GM18498 (cell line): Measurements from ENCODE around the gene PRXL2B.
"Not testable (repeated sequence)": the region's sequence is repeated elsewhere in the genome, so short reads cannot be mapped to it uniquely, and the experiment has no call there.

Experiments
- ATAC-seq: cut with Tn5 transposase; IDR thresholded peaks from one replicate; pipeline ENCODE4 v1.9.1; 2021; ENCODE audit warnings: mild to moderate bottlenecking, moderate library complexity; ENCODE audit not compliant: unreplicated experiment

Gene PRXL2B, protein sequence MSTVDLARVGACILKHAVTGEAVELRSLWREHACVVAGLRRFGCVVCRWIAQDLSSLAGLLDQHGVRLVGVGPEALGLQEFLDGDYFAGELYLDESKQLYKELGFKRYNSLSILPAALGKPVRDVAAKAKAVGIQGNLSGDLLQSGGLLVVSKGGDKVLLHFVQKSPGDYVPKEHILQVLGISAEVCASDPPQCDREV

DNA sequence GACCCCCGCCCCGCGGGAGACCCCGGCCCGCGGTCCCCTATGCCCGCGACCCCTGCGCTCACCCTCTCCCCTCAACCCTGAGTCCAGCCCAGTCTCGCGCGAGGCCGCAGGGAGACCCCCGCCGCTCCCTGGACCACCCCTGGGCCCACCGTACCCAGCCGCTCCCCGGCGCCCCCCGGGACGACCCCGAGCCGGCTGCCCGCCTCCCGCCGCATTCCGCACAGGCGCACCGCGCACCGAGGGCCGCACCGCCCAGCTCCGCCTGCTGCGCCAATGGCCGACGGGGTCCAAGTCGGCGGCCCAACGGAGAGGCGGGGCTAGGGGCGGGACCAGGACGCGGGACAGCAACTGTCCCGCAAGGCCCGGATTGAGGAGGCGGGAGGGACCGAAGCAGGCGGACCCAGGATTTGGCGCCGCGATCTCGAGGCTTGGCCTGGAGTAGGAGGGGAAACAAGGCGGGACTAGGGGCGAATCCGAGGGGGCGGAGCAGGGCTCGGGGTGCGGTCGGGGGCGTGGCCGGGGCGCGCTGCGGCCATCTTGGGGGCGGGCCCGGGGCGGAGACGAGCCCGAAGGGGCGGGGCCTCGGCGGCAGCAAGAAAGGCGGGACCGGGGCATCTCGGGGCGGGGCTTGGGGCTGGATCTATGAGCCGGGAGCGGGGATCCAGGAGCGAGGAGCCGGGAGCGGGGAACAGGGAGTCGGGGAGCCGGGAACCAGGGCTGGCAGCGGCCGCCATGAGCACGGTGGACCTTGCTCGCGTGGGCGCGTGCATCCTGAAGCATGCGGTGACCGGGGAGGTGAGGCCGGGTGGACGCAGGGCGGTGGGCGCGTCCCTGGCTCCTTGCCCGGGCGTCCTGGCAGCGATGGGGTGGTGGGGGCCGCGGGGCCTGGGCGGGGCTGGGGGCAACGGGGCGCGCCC, at the start of gene PRXL2B:
Gene PRXL2B, plus strand, starts transcription at position 624 of the 917 bp plus-strand sequence. Its CDS starts 109 bp downstream, at position 733.
- peak; percentile 75 for ATAC-seq

DNA sequence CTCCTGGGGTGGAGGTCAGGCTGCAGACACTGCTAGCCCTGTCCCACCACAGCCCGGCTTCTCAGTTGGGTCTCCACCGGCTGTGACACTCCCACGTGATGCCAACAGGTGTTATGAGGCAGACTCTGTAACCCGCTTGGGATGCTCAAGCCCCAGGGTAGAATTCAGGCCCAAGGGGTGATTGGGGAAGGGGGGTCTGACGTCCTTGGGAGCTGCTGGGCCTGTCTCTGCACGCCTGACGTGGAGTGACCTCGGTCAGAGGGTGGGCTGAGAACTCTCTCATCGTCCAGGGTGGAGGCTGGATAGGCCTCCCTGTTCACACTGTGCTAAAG, 48.8 kb upstream of the PRXL2B start:
- ATAC-seq: no peak

DNA sequence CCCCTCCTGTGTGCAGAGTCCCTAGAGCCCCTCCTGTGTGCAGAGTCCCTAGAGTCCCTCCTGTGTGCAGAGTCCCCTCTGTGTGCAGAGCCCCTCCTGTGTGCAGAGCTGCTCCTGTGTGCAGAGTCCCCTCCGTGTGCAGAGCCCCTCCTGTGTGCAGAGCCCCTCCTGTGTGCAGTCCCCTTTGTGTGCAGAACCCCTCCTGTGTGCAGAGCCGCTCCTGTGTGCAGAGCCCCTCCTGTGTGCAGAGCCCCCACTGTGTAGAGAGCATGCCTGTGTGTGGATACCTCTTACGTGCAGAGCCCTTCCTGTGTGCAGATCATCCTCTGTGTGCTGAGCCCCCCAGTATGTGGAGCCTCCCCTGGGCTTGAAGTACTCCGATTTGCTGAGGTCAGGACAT, 48.2 kb upstream of the PRXL2B start:
- ATAC-seq: no peak

DNA sequence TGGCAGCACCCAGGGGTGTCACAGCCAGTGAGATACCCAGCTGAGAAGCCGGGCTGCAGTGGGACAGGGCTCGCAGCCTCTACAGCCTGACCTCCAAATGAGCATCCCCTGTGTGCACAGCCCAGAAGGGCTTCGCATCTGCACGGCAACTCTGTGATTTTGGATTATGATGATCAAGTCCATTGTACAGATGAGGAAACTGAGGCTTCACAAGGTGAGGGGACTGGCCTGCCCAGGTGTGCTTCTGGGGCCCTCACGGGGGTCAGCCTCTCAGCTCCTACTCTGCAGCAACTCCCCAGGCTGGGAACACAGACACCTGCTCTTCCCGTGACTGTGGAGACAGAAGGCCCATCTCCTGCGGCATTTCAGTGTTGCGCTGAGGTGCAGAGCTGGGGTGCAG, 47.7 kb upstream of the PRXL2B start:
- no peak for ATAC-seq

DNA sequence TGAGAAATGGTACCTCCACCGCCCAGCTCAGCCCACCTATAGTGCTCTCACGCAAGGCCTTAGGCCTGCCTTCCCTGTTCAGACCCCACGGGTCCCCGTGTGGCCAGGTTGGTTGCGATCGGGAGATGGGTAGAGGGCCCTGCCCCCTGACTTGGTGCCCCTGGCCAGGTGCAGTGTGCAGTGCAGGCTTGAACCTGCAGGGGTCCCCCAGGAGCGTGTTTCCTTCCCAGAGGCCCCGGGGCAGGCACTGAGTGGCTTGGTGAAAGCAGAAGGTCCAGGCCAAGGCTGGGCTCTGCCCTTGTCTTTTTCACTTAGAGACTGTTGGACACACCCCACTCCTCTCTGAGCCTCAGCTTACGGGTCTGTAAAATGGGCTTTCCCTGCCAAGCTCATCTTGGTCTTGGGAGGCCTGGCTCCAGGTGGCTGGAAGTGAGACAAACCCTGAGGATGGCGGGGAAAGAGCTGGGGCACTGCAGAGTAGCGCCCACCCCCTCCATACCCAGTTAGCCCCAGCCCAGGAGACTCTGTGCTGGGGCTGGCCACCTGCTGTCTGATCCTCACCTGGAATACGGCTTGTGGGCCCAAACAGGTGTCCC, 47.2 kb upstream of the PRXL2B start:
- no peak for ATAC-seq

DNA sequence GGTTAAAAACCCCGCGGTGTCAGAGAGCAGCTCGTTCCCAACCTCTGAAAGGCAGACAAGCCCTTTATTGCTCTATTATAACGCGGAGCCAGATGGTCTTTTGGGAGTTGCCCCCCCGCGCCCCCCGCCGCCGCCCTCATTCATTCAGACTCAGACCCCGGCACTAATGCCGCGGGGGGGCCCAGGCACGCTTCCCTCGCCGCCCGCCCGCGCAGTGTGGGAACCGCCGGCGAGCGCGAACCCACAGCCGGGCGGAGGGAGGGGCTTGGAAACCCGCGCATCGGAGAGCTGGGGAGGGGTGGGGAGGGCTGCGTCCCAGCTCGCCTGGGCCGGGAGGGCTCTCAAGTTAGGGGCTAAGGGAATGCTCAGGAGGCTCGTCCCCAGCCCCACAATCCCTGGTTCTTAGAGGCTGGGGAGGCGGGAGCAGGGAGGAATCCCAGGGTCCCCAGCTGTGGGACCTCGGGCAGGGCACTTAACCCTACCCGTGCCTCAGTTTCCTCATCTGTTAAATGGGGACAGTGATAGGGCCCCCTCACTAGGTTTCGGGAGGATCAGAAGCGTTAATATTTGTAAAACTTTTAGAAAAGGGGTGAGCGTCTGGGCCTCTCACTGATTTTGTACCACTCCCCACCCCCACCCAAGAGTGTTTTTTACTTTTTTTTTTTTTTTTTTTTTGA, 45.6 kb upstream of the PRXL2B start:
- no peak for ATAC-seq

DNA sequence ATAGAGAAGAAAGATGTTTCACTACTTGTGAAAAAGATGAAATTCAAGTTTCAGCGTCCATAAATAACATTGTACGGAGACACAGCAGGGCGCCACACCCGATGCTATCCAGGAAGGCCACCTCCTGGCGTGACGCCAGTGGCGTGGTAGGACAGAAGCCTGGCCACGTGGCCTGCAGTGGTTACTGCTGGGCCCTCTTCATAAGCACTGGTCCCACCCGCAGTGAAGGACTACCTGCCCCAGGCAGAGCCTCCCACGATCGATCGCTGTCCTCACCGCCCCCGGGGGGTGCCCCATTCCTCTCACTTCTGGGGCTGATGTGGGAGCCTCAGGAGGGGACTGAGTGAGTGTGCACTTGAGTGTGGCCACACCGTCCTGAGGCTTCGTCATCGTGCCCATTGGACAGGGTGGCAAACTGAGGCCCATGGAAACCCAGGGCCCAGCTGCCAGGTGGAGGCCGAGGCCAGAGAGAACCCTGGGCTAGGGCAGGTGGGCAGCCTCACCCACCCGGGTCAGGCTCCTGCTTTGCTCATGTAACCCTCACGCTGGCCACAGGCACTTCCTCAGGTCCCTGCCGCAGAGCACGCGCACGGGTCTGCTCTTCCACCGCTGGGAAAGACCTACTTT, 44.8 kb upstream of the PRXL2B start:
- ATAC-seq: no peak

DNA sequence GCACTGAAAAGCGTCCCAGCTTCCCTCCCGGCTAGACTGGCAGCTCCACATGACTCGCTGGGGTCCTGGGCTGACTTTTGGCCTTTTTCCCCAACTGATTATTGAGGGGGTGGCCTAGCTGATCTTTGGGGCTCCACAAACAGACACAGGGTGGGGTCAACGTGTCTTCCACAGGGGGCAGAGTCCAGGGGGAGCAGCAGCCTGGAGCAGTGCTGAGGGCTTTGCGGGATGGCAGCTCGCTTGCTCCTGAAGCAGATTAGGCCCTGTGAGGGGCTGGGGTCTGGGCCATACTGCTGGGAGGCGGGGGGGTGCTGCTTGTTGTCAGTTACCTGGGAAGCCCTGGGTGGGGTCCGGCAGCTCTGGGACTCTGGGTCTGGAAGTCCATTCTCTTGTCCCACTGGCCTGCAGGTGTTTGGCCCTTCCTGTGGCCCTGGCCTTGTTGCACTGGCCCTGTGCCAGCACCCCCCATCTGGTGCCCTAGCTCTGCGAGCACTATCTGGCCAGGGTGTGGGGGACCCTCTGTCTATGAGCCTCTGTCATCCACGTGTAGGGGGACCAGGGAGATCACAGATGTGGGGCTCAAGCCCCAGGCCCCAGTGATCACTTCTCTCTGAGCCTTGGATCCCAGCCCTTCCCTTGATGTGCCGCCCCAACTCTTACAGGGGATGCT, 44.2 kb upstream of the PRXL2B start:
- no peak for ATAC-seq

DNA sequence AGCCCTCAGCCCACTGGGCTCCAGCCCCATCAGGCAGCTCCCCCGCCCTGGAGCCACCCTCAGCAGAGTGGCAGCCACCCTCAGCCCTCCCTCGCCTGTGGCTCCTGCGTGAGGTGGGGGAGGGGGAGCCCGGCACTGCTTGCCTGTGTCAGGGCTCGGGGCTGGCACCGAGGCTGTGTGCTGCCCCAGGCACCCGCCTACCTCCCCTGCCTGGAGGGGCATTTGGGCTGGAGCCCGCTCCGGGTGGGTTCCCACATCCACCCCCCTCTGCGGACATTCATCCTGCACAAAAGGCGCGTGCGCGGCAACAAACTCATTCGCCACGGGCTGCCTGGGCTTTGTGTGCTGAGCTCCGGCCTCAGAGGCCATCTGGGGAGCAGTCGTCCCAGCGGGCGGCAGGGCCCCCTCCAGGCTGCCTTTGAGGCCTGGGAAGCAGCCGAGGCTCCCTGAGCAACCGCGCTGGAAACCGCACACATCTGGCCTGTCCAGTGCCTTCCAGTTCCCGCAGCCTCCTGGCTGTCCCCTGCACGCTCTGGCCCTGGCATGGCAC, 43.0 kb upstream of the PRXL2B start:
- no peak for ATAC-seq

DNA sequence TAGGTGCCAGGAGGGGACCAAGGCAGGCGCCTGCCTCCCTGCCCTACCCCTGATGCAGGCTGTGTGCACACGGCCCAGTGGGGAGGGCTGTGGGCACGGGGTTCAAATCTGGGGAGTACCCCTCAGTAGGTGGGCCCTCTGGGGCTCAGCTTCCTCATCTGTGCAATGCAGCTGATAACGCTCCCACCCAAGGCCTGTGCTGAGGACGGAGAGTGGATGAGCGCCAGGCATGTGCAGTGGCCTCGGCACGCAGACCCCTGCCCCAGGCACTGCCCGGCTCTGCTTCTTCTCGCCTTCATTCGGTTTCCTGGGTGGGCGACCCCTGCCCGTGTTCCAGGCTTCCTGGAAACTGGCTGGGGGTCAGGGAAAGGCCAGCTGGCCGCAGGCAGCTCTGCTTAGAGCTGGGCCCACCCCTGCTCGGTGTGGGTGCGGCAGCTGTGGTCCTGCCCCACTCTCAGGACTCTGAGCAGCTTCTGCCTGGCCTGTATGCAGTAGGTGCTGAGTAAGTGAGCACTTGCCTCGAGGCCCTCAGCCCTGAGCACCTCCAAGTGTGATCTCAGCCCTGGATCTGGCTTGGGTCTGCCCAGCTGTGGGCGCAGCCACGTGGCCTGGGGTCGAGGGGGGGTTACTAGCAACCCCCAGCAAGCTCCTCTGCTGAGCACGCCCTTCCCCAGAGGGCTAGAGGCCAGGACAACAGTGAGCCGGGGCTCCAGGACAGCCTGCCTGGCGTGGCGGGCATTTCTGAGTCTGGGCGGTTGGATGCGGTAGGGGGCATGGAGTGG, 42.3 kb upstream of the PRXL2B start:
- no peak for ATAC-seq

DNA sequence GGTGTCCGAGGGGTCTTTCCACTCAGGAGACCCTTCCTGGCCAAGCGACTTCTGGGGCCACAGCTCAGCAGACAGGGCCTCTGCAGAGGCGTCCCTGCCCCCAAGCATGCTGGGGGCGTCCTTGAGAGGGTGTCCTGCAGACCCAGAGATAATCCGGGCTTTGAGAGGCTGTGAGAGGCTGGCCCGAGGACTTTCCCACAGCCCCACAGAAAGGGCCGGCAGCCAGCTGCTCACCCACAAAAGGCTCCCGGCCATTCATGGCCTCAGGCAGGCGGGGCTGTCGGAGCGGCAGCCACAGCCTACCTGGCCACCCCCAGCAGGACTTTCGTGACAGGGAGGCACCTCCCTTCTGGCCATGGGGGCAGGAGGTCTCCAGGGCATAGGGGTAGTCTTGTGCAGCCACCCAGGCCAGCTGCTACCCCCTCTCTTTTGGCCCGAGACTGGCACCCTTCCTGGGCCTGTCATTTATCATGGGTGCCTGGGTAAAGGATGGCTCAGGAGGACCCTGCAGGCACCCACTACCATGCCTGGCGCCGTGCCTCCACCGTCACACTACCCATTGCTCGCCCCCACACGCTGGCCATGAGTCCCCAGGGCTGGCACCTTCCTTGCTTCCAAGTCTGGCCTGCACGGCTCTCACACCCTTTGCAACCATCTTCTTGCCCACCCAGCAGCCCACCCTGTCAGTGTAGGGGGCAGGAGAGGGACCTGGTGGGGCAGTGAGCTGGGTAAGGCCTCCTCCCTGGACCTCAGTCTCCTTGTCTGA, 41.5 kb upstream of the PRXL2B start:
- no peak for ATAC-seq

DNA sequence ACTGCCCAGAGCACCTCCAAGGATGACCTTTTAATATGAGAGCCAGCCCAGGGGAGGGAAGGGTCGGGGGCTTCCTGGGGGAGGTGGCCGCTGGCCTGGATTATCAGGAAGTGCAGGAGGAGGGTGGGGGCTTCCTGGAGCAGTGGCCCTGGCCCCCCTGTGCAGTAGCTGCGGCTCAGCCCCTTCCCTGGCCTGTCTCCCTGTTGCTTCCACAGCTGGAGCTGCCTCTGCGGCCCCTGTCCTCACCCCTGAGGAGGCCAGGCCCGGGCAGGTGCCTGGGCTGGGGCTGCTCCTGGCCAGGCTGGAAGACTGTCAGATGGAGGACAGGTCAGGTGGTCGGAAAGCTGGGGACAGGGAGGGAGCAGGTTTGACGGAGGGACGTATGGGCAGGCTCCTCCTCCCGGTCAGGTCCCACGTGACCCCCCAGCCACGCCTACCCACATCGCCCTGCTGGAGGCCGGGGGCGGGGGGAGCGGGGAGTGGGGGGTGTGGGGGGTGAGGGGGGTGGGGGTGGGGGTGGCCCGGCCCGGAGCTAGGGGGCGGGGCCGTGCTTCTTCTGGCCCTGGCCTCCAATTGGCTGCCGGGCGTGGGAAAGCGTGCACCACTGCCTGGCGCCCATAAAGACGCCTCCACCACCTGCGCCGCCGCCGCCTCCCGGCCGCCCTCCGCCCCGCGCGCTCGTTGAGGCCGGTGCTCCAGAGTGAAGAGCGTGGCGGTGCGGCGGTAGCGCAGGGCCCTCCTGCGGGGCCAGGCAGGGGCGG, 40.6 kb upstream of the PRXL2B start:
- peak; percentile 38 for ATAC-seq

DNA sequence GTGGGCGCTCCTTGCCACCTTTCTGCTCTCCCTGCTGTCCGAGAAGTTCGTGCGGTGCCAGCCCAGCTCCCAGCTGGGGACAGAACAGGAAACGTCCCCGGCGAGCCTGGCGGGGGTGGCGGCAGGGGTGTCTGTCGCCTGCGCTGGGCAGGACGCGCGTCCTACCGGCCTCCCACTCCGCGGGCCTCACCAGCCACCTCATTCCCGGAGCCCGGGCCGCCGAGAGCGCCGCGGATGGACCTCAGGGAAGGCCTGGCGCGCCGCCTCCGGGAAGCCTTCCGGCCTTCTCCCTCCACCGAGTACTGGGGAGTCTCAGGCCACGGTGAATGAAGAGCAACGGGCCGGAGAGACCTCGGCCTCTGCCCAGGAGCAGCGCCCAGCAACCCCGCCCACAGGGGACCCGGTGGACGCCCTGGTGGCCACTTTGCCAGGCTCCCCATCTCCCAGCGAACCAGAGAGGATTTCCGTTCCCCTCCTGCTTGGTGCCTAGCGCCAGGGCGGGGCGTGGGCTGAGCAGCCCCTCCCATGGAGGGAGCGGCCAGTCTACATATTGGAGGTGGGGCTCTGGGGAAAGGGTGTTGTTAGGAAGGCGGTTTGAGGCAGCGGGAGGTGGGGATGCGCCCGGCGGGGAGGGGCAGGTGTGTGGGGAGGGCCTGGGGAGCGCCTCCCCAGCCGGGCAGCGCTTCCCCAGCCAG, 39.9 kb upstream of the PRXL2B start:
- peak; percentile 33 for ATAC-seq

DNA sequence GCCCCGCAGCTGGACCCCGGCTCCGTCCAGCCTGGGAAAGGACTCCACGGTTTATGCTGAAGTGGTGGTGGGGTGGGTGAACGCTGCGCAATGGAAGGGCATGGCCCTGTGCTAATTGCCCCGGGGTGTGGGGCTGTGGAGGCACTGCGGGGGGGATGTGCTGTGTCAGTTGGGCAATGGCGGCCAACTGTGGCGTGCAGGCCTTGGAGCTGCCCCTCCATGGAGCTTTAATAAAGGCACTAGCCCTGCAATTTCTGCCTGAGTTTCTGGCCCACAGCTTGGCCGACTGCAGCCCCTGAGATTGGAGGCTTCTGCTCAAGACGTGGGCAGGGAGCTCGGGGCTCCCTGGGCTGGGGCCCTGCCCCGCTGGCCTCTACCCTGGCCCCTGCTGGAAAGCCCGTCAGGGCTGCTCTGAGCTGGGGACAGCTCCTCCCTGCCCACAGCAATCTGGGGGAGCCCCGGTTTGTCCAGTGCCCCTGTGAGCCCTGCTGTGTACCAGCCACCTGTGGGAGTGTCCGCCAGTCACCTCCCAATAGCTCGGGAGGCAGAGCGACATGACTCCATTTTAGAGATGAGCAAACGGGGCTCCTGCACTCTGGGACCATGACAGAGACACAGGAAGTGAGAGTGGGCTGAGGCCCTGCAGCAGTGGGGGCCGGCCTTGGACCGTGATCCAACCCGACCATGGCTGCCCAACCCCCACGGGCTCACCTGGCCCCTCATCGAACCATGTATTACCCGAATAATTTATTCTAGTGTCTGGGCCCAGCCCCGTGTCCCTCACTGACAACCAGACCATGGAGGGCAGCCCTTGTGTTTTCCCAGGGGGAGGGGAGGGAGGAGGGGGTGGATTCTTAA, 39.1 kb upstream of the PRXL2B start:
- no peak for ATAC-seq

DNA sequence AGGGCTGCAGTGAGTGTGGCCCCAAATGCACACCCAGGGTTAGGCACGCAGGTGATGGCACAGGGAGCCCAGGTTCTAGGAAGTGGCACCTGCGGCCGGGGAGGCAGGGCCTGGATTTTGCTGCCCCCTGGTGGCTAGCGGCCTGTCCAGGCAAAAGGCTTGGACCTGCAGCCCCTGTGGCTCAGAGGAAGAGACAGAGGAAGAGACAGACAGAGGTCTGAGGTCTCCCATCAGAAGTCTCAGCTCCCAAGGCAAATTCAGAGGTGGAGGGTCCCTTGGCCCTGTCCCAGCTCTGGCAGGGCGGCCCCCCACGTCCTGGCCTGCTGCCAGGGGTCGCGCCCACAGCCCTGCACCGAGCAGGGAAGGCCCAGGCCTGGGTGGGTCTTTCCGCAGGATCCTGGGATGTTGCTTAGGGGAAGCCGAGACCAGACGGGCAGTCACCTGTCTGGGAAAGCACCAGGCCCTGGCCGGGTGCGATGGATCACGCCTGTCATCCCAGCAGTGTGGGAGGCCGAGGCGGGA, 38.4 kb upstream of the PRXL2B start:
- ATAC-seq: peak; percentile 22

DNA sequence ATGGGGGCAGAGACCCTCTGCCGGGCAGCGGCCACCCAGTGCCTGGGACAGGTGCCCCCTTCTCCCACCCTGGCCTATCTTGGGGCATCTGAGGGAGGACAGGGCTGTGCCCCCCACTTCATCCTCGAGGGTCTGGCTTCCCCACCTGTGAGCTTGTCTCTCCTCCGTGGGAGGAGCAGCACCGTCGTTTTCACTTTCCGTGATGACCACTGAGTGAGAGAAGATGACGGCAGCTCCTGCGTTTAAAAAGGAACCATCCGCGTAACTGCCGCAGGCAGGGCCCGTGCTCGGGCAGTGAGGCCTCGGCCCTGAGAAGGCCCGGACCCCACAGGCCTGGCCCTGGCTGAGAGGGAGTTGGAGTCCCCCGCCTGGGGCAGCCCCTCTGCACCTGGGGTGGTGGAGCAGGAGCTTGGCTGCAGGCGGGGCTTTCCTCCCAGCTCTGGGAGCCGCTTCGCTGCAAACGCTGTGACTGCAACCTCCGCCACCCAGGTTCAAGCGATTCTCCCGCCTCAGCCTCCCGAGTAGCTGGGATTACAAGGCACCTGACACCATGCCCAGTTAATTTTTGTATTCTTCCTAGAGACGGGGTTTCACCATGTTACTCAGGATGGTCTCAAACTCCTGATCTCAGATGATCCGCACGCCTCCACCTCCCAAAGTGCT, 37.1 kb upstream of the PRXL2B start:
- not testable (repeated sequence) for ATAC-seq
